Adrenal gland (tissue), 5 donors: ENCODE results near the gene BRINP1.

ENCODE experiments used
- CTCF ChIP-seq, 6 experiments: fragments of 450-650 bp in 4 of 6; fragments of 200-600 bp in 2 of 6; sonication (generic) in 1 of 6; IDR thresholded peaks; 1 replicate in 5 of 6; 2 replicates in 1 of 6; pipeline versions ENCODE4 v1.5.1 to v1.8.0; 2016 to 2021; ENCODE audit warnings: antibody characterized with exemption in 6 of 6, mild to moderate bottlenecking in 2 of 6, moderate library complexity in 1 of 6
- POLR2A ChIP-seq, 2 donors: fragments of 450-650 bp; IDR thresholded peaks; one replicate each; pipeline ENCODE4 v1.6.1; 2017; ENCODE audit warnings: antibody characterized with exemption in 2 of 2, mild to moderate bottlenecking in 2 of 2, moderate library complexity in 1 of 2
- donor health status: DM: no; HTN: no; CAD: no.

GRCh38 chr9:119255116-119255515 is 114.1 kb downstream of the BRINP1 start:
- TF ChIP-seq POLR2A (IDR thresholded peaks at IDR 0.05) (no peak), CTCF (IDR thresholded peaks at IDR 0.05) (no peak)
